DND-41 (cell line): ENCODE data around the gene DNAH3.

ENCODE experiments used
- CTCF ChIP-seq: IDR thresholded peaks from 2 replicates; pipeline ENCODE4 v1.5.1; 2012; ENCODE audit warnings: borderline replicate concordance, low read length, moderate library complexity, mild to moderate bottlenecking; ENCODE audit not compliant: poor library complexity, severe bottlenecking; ENCODE audit errors: extremely low read depth
- EZH2 ChIP-seq: IDR thresholded peaks from 3 replicates; pipeline ENCODE4 v1.6.1; 2012; ENCODE audit warnings: borderline replicate concordance, low read depth, mild to moderate bottlenecking, moderate library complexity, low read length, inconsistent platforms; ENCODE audit not compliant: severe bottlenecking

- no peak for TF ChIP-seq EZH2
- TF ChIP-seq CTCF: no peak
Observed at GRCh38 chr16:21076186-21076883, 74.3 kb downstream of the DNAH3 start.
